Stomach (tissue), 9 donors: ENCODE measurements around the gene KREMEN2. TPM values are rescaled to one million over a fixed set of nuclear protein-coding genes. Genes with fewer than 3 reads are reported as not detected.

Source experiments
- DNase-seq, 2 donors: peaks; one replicate each; pipeline versions ENCODE4 v3.0.0 to v3.0.0-alpha.2; 2013 to 2019
- H3K27ac ChIP-seq, 5 donors: fragments of 200-600 bp in 4 of 5; sonication (generic) in 4 of 5; one replicate each; pipeline ENCODE4 v1.5.1; 2013 to 2019; ENCODE audit warnings: mild to moderate bottlenecking in 1 of 5, moderate library complexity in 1 of 5
- H3K27me3 ChIP-seq, 3 donors: fragments of 200-600 bp; sonication (generic); one replicate each; pipeline ENCODE4 v1.5.1; 2017 to 2019; ENCODE audit warnings: mixed run types in 1 of 3
- H3K36me3 ChIP-seq, 4 donors: fragments of 200-600 bp; sonication (generic); 1 replicate in 3 of 4; 2 replicates in 1 of 4; pipeline ENCODE4 v1.5.1; 2016 to 2019
- H3K4me1 ChIP-seq, 4 donors: fragments of 200-600 bp; sonication (generic); one replicate each; pipeline ENCODE4 v1.5.1; 2016 to 2019
- H3K4me3 ChIP-seq, 4 donors: fragments of 200-600 bp; sonication (generic) in 3 of 4; one replicate each; pipeline ENCODE4 v1.5.1; 2016 to 2019; ENCODE audit warnings: mild to moderate bottlenecking in 1 of 4
- H3K9me3 ChIP-seq, 4 donors: fragments of 200-600 bp; sonication (generic); one replicate each; pipeline ENCODE4 v1.5.1; 2016 to 2019
- CTCF ChIP-seq, 7 experiments: fragments of 450-650 bp in 4 of 7; fragments of 200-600 bp in 3 of 7; sonication (generic) in 3 of 7; IDR thresholded peaks; one replicate each; pipeline ENCODE4 v1.5.1; 2016 to 2019; ENCODE audit warnings: antibody characterized with exemption in 7 of 7, control low read depth in 2 of 7, mild to moderate bottlenecking in 1 of 7
- EP300 ChIP-seq: sonication (generic); formaldehyde crosslinking; IDR thresholded peaks from one replicate; pipeline ENCODE4 v1.6.1; 2017; ENCODE audit warnings: antibody characterized with exemption
- POLR2A ChIP-seq, 4 donors: fragments of 450-650 bp; IDR thresholded peaks; one replicate each; pipeline ENCODE4 v1.6.1; 2016; ENCODE audit warnings: antibody characterized with exemption in 4 of 4, control low read depth in 2 of 4, mild to moderate bottlenecking in 1 of 4, moderate library complexity in 1 of 4
- POLR2AphosphoS5 ChIP-seq, 3 donors: sonication (generic); formaldehyde crosslinking; IDR thresholded peaks; one replicate each; pipeline ENCODE4 v1.6.1; 2016; ENCODE audit warnings: antibody characterized with exemption in 3 of 3
- WGBS, 5 donors: extraction: QIAGEN DNeasy Blood & Tissue Kit in 3 of 5; methylation state at CpG; one replicate each; pipeline versions ENCODE4 v1.1.5 to v1.1.7; 2013 to 2018; 5-methylcytosine and 5-hydroxymethylcytosine counted together
- intact Hi-C: fragments of 100-400 bp; cut with DNase I; formaldehyde crosslinking; loops from one replicate; pipeline ENCODE4 v1.15.1; 2023; ENCODE audit warnings: low total_unique reads
- polyA plus RNA-seq, 3 donors: library from polyadenylated mRNA; stranded (reverse); fragments of 200-250 nt; gene quantifications; one replicate each; pipeline ENCODE4 v1.2.3, GENCODE V29; 2013
- total RNA-seq, 5 donors: library from RNA; depleted of rRNA; stranded (reverse); fragments of >200 nt; gene quantifications; one replicate each; pipeline versions ENCODE4 v1.1.0 to v1.2.3, GENCODE V29; 2014 to 2016
- donor health status: healthy with polysubstance abuse.
- donor health status: Bipolar disorder and iron deficiency.
- donor health status: healthy.

KREMEN2 gene
- total and polyA plus RNA-seq, 8 donors: 0.37 to 1.1 TPM; not detected in 6

- peaks cover 6 to 39% (median 33%) of the 10 kb centered on the region in 3 donors for H3K27me3 ChIP-seq
- no peak overlapping the region for H3K27ac ChIP-seq
- intact Hi-C loops: no loop called here
- TF ChIP-seq POLR2A (IDR thresholded peaks at IDR 0.05): no peak
- no peak for TF ChIP-seq POLR2AphosphoS5 (IDR thresholded peaks at IDR 0.05)
- TF ChIP-seq CTCF (IDR thresholded peaks at IDR 0.05): no peak
- no peak for TF ChIP-seq EP300
- H3K4me1 ChIP-seq: no peaks in the 10 kb centered on the region
- H3K36me3 ChIP-seq: peaks cover 0 to 31% (median 22%) of the 10 kb centered on the region in 4 donors
- 41 to 59% (median 55%) methylated on average over 10 to 11 of the region's 11 CpGs for WGBS, 5 donors
- no peaks in the 10 kb centered on the region for H3K9me3 ChIP-seq
- DNase-seq: no peak
- no peak overlapping the region for H3K4me3 ChIP-seq
These were observed 11.4 kb upstream of the KREMEN2 start for GRCh38 chr16:2952679-2953078.

GRCh38 chr16:2953706-2954627, 10.1 kb upstream of the KREMEN2 start:
- DNase-seq: no peak
- Histone ChIP-seq H3K27ac (no peak overlapping the region), H3K36me3 (peaks cover 0 to 18% (median 14%) of the 10 kb centered on the region in 4 donors), H3K27me3 (peaks cover 6 to 50% (median 33%) of the 10 kb centered on the region in 3 donors), H3K9me3 (no peaks in the 10 kb centered on the region), H3K4me1 (peaks cover 0 to 2% (median 0%) of the 10 kb centered on the region in 4 donors), H3K4me3 (no peak overlapping the region)
- WGBS, 5 donors: 45 to 55% (median 53%) methylated on average over 25 to 31 of the region's 31 CpGs
- TF ChIP-seq CTCF (IDR thresholded peaks at IDR 0.05) (no peak), POLR2A (IDR thresholded peaks at IDR 0.05) (no peak), POLR2AphosphoS5 (IDR thresholded peaks at IDR 0.05) (no peak), EP300 (no peak)
- intact Hi-C loops: no loop called here

- Histone ChIP-seq H3K4me1 (peaks cover 0 to 8% (median 0%) of the 10 kb centered on the region in 4 donors), H3K4me3 (no peak overlapping the region), H3K9me3 (no peaks in the 10 kb centered on the region), H3K36me3 (peaks cover 0 to 10% (median 6%) of the 10 kb centered on the region in 4 donors), H3K27ac (no peak overlapping the region), H3K27me3 (peaks cover 6 to 59% (median 33%) of the 10 kb centered on the region in 3 donors)
- TF ChIP-seq CTCF (IDR thresholded peaks at IDR 0.05) (no peak), POLR2A (IDR thresholded peaks at IDR 0.05) (no peak), POLR2AphosphoS5 (IDR thresholded peaks at IDR 0.05) (no peak), EP300 (no peak)
- intact Hi-C loops: no loop called here
- DNase-seq: no peak
- 24 to 62% (median 48%) methylated on average over 11 to 26 of the region's 26 CpGs for WGBS, 5 donors
These were observed 9.3 kb upstream of the KREMEN2 start for GRCh38 chr16:2954656-2955381.

GRCh38 chr16:2955438-2955778, 8.7 kb upstream of the KREMEN2 start:
- 48 to 69% (median 55%) methylated on average over 6 to 10 of the region's 10 CpGs for WGBS, 5 donors
- no peaks in the 10 kb centered on the region for H3K9me3 ChIP-seq
- no peak for DNase-seq

More at GRCh38 chr16:2955438-2955778, 8.7 kb upstream of the KREMEN2 start:
- intact Hi-C loops: no loop called here
- Histone ChIP-seq H3K27ac (no peak overlapping the region), H3K36me3 (peaks cover 0 to 4% (median under 1%) of the 10 kb centered on the region in 4 donors), H3K4me3 (no peak overlapping the region), H3K4me1 (peaks cover 0 to 8% (median 0%) of the 10 kb centered on the region in 4 donors), H3K27me3 (peaks cover 6 to 65% (median 33%) of the 10 kb centered on the region in 3 donors)
- TF ChIP-seq EP300 (no peak), POLR2A (IDR thresholded peaks at IDR 0.05) (no peak), POLR2AphosphoS5 (IDR thresholded peaks at IDR 0.05) (no peak), CTCF (IDR thresholded peaks at IDR 0.05) (no peak)
